ENCODE results near the gene HSPB1.
"Not testable (repeated sequence)": the region's sequence is repeated elsewhere in the genome, so short reads cannot be mapped to it uniquely, and the experiment has no call there.

HSPB1 gene

GRCh38 chr7:76267894-76268183, 34.6 kb upstream of the HSPB1 start:
- H3K36me3 Mint-ChIP-seq (ENCODE audit: low read depth) = no peaks in the 10 kb centered on the region
- H3K4me1 Mint-ChIP-seq = peaks cover 15% of the 10 kb centered on the region
- peaks cover 64% of the 10 kb centered on the region for H3K27me3 Mint-ChIP-seq (ENCODE audit: low read depth, poor library complexity)
- H3K27ac Mint-ChIP-seq = no peak overlapping the region
- H3K4me3 Mint-ChIP-seq = no peak overlapping the region
- H3K9me3 Mint-ChIP-seq = no peaks in the 10 kb centered on the region
- DNase-seq = no peak
- no peak for TF ChIP-seq CTCF (IDR thresholded peaks at IDR 0.05)

GRCh38 chr7:76268376-76268775, 34.1 kb upstream of the HSPB1 start:
- no peaks in the 10 kb centered on the region for H3K9me3 Mint-ChIP-seq
- peaks cover 20% of the 10 kb centered on the region for H3K4me1 Mint-ChIP-seq
- H3K36me3 Mint-ChIP-seq (ENCODE audit: low read depth) = no peaks in the 10 kb centered on the region
- no peak overlapping the region for H3K27ac Mint-ChIP-seq
- peak overlapping the region; percentile 55 for H3K4me3 Mint-ChIP-seq
- no peak for DNase-seq
- peaks cover 69% of the 10 kb centered on the region for H3K27me3 Mint-ChIP-seq (ENCODE audit: low read depth, poor library complexity)
- TF ChIP-seq CTCF (IDR thresholded peaks at IDR 0.05) = no peak

DNA sequence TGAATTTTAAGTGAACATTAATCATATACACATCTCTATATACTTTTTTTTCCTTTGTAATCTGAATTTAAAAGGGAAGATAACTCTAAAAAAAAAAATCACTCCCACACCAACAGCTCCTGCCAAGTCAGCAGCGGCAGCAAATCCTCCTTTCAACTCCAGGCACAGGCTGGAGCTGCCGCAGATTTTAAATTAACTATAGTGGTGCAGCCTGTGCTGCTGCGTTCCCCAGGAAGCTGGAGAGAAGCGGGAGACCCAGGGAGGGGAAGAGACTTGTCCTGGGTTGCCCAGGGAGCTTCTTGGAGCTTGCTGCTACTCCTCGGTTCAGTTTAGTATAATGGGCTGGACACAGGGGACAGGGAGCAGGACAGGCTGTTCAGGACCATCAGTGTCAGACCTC, 32.6 kb upstream of the HSPB1 start:
- H3K4me3 Mint-ChIP-seq = no peak overlapping the region
- no peak for DNase-seq
- H3K27ac Mint-ChIP-seq = no peak overlapping the region
- H3K4me1 Mint-ChIP-seq = peaks cover 26% of the 10 kb centered on the region
- no peak for TF ChIP-seq CTCF (IDR thresholded peaks at IDR 0.05)
- peaks cover 77% of the 10 kb centered on the region for H3K27me3 Mint-ChIP-seq (ENCODE audit: low read depth, poor library complexity)
- no peaks in the 10 kb centered on the region for H3K36me3 Mint-ChIP-seq (ENCODE audit: low read depth)
- no peaks in the 10 kb centered on the region for H3K9me3 Mint-ChIP-seq

DNA sequence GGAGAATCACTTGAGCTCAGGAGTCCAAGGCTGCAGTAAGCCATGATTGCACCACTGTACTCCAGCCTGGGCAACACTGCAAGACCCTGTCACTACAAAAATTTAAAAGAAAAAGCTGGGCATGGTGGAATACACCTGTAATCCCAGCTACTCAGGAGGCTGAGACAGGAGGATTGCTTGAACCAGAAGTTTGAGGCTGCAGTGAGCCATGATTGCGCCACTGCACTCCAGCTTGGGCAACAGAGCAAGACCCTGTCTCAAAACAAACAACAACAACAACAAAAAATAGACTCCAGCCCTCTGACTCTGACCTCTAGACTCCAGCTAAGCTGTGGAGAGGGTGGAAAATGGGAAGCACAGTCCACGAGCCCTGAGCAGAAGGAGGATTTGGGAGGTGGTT, 31.1 kb upstream of the HSPB1 start:
- DNase-seq; H3K27ac Mint-ChIP-seq; H3K36me3 Mint-ChIP-seq (ENCODE audit: low read depth); H3K9me3 Mint-ChIP-seq; H3K4me3 Mint-ChIP-seq: not testable (repeated sequence)
- Mint-ChIP-seq H3K27me3 (ENCODE audit: low read depth, poor library complexity) (peaks cover 87% of the 10 kb centered on the region), H3K4me1 (peaks cover 26% of the 10 kb centered on the region)

GRCh38 chr7:76272142-76272541, 30.3 kb upstream of the HSPB1 start:
- Mint-ChIP-seq H3K27ac (no peak overlapping the region), H3K4me1 (peaks cover 26% of the 10 kb centered on the region), H3K27me3 (ENCODE audit: low read depth, poor library complexity) (peaks cover 88% of the 10 kb centered on the region), H3K36me3 (ENCODE audit: low read depth) (no peaks in the 10 kb centered on the region), H3K4me3 (no peak overlapping the region), H3K9me3 (no peaks in the 10 kb centered on the region)
- no peak for TF ChIP-seq CTCF (IDR thresholded peaks at IDR 0.05)
- no peak for DNase-seq

DNA sequence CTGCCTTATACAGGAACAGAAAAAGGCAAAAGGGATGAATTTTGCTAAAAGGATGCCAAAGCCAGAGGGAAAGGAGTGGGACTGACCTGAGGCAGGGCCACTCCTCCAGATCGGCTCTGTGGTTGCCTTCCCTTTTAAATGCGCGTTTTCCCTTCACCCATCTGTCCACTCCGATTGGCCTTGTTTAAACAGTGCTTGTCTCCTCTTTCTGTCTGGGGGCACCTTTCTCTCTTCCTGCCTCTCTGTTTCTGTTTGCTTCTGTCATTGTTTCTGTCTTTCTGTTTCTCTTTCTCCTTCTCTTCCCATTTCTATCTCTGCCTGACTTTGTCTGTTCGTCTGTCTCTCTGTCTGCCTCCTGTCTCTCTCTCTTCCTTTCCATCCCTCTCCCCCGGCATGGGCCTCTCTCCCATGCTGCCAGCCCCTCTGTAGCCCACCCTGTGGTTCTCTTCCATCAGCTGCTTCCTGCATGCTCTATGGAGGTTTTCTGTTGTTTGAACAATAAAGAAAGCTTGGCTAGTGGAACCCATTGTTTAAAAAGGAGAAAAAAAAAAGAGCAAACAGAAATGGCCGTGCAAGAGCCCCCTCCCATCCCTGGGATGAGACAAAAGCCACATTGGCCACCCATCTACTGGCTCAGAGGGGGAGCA, 29.5 kb upstream of the HSPB1 start:
- peaks cover 26% of the 10 kb centered on the region for H3K4me1 Mint-ChIP-seq
- no peaks in the 10 kb centered on the region for H3K9me3 Mint-ChIP-seq
- H3K27ac Mint-ChIP-seq = no peak overlapping the region
- no peak for TF ChIP-seq CTCF (IDR thresholded peaks at IDR 0.05)
- no peaks in the 10 kb centered on the region for H3K36me3 Mint-ChIP-seq (ENCODE audit: low read depth)
- H3K4me3 Mint-ChIP-seq = no peak overlapping the region
- H3K27me3 Mint-ChIP-seq (ENCODE audit: low read depth, poor library complexity) = peaks cover 91% of the 10 kb centered on the region
- no peak for DNase-seq

All from nephron progenitor cell (in vitro differentiated cells).